Stomach (tissue), 4 donors: Measurements from ENCODE around the gene APOL2.

Source experiments
- EP300 ChIP-seq: sonication (generic); formaldehyde crosslinking; IDR thresholded peaks from one replicate; pipeline ENCODE4 v1.6.1; 2017; ENCODE audit warnings: antibody characterized with exemption
- POLR2A ChIP-seq, 4 donors: fragments of 450-650 bp; IDR thresholded peaks; one replicate each; pipeline ENCODE4 v1.6.1; 2016; ENCODE audit warnings: antibody characterized with exemption in 4 of 4, control low read depth in 2 of 4, mild to moderate bottlenecking in 1 of 4, moderate library complexity in 1 of 4
- POLR2AphosphoS5 ChIP-seq, 3 donors: sonication (generic); formaldehyde crosslinking; IDR thresholded peaks; one replicate each; pipeline ENCODE4 v1.6.1; 2016; ENCODE audit warnings: antibody characterized with exemption in 3 of 3
- TF ChIP-seq, protein P1 (sequence below), 7 experiments: fragments of 450-650 bp in 4 of 7; fragments of 200-600 bp in 3 of 7; sonication (generic) in 3 of 7; IDR thresholded peaks; one replicate each; pipeline ENCODE4 v1.5.1; 2016 to 2019; ENCODE audit warnings: antibody characterized with exemption in 7 of 7, control low read depth in 2 of 7, mild to moderate bottlenecking in 1 of 7

- TF ChIP-seq, protein P1, sequence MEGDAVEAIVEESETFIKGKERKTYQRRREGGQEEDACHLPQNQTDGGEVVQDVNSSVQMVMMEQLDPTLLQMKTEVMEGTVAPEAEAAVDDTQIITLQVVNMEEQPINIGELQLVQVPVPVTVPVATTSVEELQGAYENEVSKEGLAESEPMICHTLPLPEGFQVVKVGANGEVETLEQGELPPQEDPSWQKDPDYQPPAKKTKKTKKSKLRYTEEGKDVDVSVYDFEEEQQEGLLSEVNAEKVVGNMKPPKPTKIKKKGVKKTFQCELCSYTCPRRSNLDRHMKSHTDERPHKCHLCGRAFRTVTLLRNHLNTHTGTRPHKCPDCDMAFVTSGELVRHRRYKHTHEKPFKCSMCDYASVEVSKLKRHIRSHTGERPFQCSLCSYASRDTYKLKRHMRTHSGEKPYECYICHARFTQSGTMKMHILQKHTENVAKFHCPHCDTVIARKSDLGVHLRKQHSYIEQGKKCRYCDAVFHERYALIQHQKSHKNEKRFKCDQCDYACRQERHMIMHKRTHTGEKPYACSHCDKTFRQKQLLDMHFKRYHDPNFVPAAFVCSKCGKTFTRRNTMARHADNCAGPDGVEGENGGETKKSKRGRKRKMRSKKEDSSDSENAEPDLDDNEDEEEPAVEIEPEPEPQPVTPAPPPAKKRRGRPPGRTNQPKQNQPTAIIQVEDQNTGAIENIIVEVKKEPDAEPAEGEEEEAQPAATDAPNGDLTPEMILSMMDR (IDR thresholded peaks at IDR 0.05), result no peak
- TF ChIP-seq EP300 (no peak), POLR2A (IDR thresholded peaks at IDR 0.05) (no peak), POLR2AphosphoS5 (IDR thresholded peaks at IDR 0.05) (no peak)
Measured at GRCh38 chr22:36225333-36225922, 13.9 kb downstream of the APOL2 start.
